H1 (cell line): ENCODE measurements around the gene DUSP2.

Source experiments
- TF ChIP-seq, protein P1 (sequence below), 3 experiments: IDR thresholded peaks; 1 replicate in 2 of 3; 2 replicates in 1 of 3; pipeline versions ENCODE4 v1.5.1 to v1.6.1; 2011; ENCODE audit warnings: low read length in 3 of 3, mild to moderate bottlenecking in 3 of 3, inconsistent platforms in 2 of 3, low read depth in 1 of 3, moderate library complexity in 1 of 3; ENCODE audit not compliant: insufficient read depth in 1 of 3; ENCODE audit errors: control extremely low read depth in 1 of 3
- TF ChIP-seq, protein P2 (sequence below): IDR thresholded peaks from 2 replicates; pipeline ENCODE4 v1.6.1; 2011; ENCODE audit warnings: low read length, improper control_type of control experiment
- TF ChIP-seq, protein P3 (sequence below): fragments of 300-600 bp; sonication (generic); IDR thresholded peaks from 2 replicates; pipeline ENCODE4 v1.7.1; 2012; ENCODE audit warnings: low read length, moderate library complexity, mild to moderate bottlenecking, inconsistent platforms; ENCODE audit not compliant: insufficient replicate concordance

DNA sequence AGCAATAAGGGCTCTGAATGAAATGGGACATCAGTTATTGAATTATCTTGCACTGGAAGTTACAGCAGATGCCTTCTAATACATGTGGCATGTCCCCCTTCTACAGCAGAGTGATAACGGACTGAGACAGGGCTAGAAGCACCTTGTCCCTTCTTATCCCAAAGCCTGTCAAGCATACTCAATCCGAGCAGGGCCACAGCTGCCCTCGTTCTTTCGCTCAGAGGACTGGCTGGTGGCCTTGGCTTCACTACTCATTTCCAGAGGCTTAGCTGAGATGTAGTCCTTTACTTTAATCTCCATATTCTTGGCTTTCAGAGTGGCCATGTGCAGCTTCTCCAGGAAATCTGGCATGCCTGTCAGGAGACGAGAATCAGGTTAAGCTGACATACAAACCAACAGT is 41.3 kb upstream of the DUSP2 start:
- TF ChIP-seq, protein P1, sequence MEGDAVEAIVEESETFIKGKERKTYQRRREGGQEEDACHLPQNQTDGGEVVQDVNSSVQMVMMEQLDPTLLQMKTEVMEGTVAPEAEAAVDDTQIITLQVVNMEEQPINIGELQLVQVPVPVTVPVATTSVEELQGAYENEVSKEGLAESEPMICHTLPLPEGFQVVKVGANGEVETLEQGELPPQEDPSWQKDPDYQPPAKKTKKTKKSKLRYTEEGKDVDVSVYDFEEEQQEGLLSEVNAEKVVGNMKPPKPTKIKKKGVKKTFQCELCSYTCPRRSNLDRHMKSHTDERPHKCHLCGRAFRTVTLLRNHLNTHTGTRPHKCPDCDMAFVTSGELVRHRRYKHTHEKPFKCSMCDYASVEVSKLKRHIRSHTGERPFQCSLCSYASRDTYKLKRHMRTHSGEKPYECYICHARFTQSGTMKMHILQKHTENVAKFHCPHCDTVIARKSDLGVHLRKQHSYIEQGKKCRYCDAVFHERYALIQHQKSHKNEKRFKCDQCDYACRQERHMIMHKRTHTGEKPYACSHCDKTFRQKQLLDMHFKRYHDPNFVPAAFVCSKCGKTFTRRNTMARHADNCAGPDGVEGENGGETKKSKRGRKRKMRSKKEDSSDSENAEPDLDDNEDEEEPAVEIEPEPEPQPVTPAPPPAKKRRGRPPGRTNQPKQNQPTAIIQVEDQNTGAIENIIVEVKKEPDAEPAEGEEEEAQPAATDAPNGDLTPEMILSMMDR (IDR thresholded peaks at IDR 0.05; ENCODE audit: control extremely low read depth in 1 of 3, insufficient read depth in 1 of 3, low read depth in 1 of 3, low read length in 3 of 3) = no peak
- TF ChIP-seq, protein P2, sequence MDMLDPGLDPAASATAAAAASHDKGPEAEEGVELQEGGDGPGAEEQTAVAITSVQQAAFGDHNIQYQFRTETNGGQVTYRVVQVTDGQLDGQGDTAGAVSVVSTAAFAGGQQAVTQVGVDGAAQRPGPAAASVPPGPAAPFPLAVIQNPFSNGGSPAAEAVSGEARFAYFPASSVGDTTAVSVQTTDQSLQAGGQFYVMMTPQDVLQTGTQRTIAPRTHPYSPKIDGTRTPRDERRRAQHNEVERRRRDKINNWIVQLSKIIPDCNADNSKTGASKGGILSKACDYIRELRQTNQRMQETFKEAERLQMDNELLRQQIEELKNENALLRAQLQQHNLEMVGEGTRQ = no peak
- TF ChIP-seq, protein P3, sequence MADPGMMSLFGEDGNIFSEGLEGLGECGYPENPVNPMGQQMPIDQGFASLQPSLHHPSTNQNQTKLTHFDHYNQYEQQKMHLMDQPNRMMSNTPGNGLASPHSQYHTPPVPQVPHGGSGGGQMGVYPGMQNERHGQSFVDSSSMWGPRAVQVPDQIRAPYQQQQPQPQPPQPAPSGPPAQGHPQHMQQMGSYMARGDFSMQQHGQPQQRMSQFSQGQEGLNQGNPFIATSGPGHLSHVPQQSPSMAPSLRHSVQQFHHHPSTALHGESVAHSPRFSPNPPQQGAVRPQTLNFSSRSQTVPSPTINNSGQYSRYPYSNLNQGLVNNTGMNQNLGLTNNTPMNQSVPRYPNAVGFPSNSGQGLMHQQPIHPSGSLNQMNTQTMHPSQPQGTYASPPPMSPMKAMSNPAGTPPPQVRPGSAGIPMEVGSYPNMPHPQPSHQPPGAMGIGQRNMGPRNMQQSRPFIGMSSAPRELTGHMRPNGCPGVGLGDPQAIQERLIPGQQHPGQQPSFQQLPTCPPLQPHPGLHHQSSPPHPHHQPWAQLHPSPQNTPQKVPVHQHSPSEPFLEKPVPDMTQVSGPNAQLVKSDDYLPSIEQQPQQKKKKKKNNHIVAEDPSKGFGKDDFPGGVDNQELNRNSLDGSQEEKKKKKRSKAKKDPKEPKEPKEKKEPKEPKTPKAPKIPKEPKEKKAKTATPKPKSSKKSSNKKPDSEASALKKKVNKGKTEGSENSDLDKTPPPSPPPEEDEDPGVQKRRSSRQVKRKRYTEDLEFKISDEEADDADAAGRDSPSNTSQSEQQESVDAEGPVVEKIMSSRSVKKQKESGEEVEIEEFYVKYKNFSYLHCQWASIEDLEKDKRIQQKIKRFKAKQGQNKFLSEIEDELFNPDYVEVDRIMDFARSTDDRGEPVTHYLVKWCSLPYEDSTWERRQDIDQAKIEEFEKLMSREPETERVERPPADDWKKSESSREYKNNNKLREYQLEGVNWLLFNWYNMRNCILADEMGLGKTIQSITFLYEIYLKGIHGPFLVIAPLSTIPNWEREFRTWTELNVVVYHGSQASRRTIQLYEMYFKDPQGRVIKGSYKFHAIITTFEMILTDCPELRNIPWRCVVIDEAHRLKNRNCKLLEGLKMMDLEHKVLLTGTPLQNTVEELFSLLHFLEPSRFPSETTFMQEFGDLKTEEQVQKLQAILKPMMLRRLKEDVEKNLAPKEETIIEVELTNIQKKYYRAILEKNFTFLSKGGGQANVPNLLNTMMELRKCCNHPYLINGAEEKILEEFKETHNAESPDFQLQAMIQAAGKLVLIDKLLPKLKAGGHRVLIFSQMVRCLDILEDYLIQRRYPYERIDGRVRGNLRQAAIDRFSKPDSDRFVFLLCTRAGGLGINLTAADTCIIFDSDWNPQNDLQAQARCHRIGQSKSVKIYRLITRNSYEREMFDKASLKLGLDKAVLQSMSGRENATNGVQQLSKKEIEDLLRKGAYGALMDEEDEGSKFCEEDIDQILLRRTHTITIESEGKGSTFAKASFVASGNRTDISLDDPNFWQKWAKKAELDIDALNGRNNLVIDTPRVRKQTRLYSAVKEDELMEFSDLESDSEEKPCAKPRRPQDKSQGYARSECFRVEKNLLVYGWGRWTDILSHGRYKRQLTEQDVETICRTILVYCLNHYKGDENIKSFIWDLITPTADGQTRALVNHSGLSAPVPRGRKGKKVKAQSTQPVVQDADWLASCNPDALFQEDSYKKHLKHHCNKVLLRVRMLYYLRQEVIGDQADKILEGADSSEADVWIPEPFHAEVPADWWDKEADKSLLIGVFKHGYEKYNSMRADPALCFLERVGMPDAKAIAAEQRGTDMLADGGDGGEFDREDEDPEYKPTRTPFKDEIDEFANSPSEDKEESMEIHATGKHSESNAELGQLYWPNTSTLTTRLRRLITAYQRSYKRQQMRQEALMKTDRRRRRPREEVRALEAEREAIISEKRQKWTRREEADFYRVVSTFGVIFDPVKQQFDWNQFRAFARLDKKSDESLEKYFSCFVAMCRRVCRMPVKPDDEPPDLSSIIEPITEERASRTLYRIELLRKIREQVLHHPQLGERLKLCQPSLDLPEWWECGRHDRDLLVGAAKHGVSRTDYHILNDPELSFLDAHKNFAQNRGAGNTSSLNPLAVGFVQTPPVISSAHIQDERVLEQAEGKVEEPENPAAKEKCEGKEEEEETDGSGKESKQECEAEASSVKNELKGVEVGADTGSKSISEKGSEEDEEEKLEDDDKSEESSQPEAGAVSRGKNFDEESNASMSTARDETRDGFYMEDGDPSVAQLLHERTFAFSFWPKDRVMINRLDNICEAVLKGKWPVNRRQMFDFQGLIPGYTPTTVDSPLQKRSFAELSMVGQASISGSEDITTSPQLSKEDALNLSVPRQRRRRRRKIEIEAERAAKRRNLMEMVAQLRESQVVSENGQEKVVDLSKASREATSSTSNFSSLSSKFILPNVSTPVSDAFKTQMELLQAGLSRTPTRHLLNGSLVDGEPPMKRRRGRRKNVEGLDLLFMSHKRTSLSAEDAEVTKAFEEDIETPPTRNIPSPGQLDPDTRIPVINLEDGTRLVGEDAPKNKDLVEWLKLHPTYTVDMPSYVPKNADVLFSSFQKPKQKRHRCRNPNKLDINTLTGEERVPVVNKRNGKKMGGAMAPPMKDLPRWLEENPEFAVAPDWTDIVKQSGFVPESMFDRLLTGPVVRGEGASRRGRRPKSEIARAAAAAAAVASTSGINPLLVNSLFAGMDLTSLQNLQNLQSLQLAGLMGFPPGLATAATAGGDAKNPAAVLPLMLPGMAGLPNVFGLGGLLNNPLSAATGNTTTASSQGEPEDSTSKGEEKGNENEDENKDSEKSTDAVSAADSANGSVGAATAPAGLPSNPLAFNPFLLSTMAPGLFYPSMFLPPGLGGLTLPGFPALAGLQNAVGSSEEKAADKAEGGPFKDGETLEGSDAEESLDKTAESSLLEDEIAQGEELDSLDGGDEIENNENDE = no peak
